ENCODE results near the gene PDZRN3. TPM values are rescaled to one million over a fixed set of nuclear protein-coding genes. Genes with fewer than 3 reads are reported as not detected.
A peak's percentile ranks its signal among the peaks of the same experiment; 100 is the strongest.

The PDZRN3 gene
- total and polyA plus RNA-seq, 3 experiments from 2014 or later: not detected

DNA sequence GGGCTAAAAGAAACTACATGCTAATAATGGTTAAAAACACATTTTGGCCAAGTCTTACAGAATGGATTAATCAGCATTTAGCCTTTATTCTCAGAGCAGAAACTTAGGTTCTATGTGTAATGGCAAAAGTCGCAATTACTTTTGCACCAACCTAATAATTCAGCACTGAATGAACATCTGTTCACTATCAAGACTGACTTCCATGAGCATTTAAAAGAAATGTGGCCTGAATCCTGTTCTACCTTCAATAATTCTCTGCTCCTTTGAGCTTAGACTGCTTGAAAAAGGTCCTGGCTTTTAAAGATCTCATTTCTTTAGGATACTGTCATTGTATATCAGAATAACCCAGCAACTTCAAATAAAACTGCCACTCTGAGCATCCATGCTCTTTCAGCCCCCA is 145.9 kb downstream of the PDZRN3 start:
- no peaks in the 10 kb centered on the region for H3K27me3 ChIP-seq (ENCODE audit: insufficient read depth, low read length, poor library complexity, severe bottlenecking)
- H3K4me1 ChIP-seq (ENCODE audit: insufficient read depth, low read length): no peaks in the 10 kb centered on the region
- Mint-ChIP-seq H3K4me3 (no peak overlapping the region), H3K9me3 (peaks cover 0 to 7% (median 2%) of the 10 kb centered on the region in 5 donors), H3K4me1 (no peaks in the 10 kb centered on the region), H3K27ac (no peak overlapping the region), H3K36me3 (no peaks in the 10 kb centered on the region), H3K27me3 (peaks cover under 1 to 5% of the 10 kb centered on the region in 2 donors)
- no peaks in the 10 kb centered on the region for H3K36me3 ChIP-seq (ENCODE audit: insufficient read depth, low read length)
- no peak overlapping the region for H3K27ac ChIP-seq (ENCODE audit: low read depth, low read length)
- H3K4me3 ChIP-seq (ENCODE audit: low read length): no peak overlapping the region
- no peak for DNase-seq
- H3K9me3 ChIP-seq (ENCODE audit: low read length): no peaks in the 10 kb centered on the region
- CTCF ChIA-PET: no interaction called here
- POLR2A ChIA-PET: no interaction called here

DNA sequence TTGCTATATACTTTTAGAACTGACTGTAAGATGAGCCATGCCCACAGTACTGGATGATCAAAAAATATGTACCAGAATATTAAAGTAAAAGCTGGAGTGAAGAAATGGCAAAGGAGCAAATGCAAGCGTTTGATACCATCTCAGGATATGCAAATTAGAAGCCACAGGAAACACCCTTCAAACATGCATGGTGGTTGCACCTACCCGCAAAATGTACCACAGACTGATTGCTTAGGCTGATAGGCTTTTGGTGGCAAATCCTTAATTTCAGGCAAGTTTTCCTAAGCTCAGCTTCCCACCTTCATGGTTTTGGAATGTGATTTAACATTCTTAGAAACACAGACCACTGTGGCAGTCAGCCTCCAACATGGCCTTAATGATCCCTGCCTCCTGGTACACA is 149.0 kb downstream of the PDZRN3 start:
- Mint-ChIP-seq H3K27ac (no peak overlapping the region), H3K9me3 (peaks cover 0 to 7% (median 3%) of the 10 kb centered on the region in 5 donors), H3K4me3 (no peak overlapping the region), H3K27me3 (no peaks in the 10 kb centered on the region), H3K4me1 (no peaks in the 10 kb centered on the region), H3K36me3 (no peaks in the 10 kb centered on the region)
- no peak overlapping the region for H3K27ac ChIP-seq (ENCODE audit: low read depth, low read length)
- POLR2A ChIA-PET: no interaction called here
- H3K4me3 ChIP-seq (ENCODE audit: low read length): no peak overlapping the region
- DNase-seq: no peak
- CTCF ChIA-PET: no interaction called here
- no peaks in the 10 kb centered on the region for H3K4me1 ChIP-seq (ENCODE audit: insufficient read depth, low read length)
- no peaks in the 10 kb centered on the region for H3K27me3 ChIP-seq (ENCODE audit: insufficient read depth, low read length, poor library complexity, severe bottlenecking)
- H3K36me3 ChIP-seq (ENCODE audit: insufficient read depth, low read length): no peaks in the 10 kb centered on the region
- H3K9me3 ChIP-seq (ENCODE audit: low read length): no peaks in the 10 kb centered on the region

DNA sequence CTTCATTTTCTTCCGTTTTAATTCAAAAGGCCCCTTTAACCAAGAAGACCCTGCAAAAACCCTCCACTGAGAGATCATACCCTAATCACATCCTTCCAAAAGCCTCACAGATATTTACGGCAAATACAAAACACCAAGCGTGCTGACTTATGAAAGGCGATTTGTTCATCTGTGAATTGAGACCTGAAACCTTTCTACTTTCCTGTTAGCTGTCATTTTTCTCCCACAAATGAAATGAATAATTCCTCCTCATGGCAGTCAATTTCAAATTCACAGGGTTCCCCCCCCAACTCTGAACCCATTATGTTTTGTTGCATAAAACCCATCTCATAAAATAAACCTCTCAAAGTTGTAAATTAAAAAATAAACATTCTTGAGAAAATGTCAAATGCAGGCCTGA is 149.6 kb downstream of the PDZRN3 start:
- H3K4me1 Mint-ChIP-seq: no peaks in the 10 kb centered on the region
- H3K9me3 Mint-ChIP-seq: peaks cover 0 to 7% (median 3%) of the 10 kb centered on the region in 5 donors
- ChIA-PET POLR2A (no interaction called here), CTCF (no interaction called here)
- no peaks in the 10 kb centered on the region for H3K4me1 ChIP-seq (ENCODE audit: insufficient read depth, low read length)
- H3K27me3 Mint-ChIP-seq: no peaks in the 10 kb centered on the region
- DNase-seq: no peak
- H3K4me3 ChIP-seq (ENCODE audit: low read length): no peak overlapping the region
- H3K36me3 ChIP-seq (ENCODE audit: insufficient read depth, low read length): no peaks in the 10 kb centered on the region
- H3K27ac Mint-ChIP-seq: no peak overlapping the region
- no peak overlapping the region for H3K4me3 Mint-ChIP-seq
- H3K27ac ChIP-seq (ENCODE audit: low read depth, low read length): no peak overlapping the region
- no peaks in the 10 kb centered on the region for H3K9me3 ChIP-seq (ENCODE audit: low read length)
- H3K36me3 Mint-ChIP-seq: no peaks in the 10 kb centered on the region
- no peaks in the 10 kb centered on the region for H3K27me3 ChIP-seq (ENCODE audit: insufficient read depth, low read length, poor library complexity, severe bottlenecking)

GRCh38 chr3:73474619-73475018 is 150.1 kb downstream of the PDZRN3 start:
- Mint-ChIP-seq H3K27ac (no peak overlapping the region), H3K4me3 (no peak overlapping the region), H3K27me3 (no peaks in the 10 kb centered on the region), H3K36me3 (no peaks in the 10 kb centered on the region), H3K9me3 (peaks cover 0 to 7% (median 3%) of the 10 kb centered on the region in 5 donors), H3K4me1 (no peaks in the 10 kb centered on the region)
- POLR2A ChIA-PET: no interaction called here
- H3K27ac ChIP-seq (ENCODE audit: low read depth, low read length): no peak overlapping the region
- H3K4me1 ChIP-seq (ENCODE audit: insufficient read depth, low read length): no peaks in the 10 kb centered on the region
- H3K9me3 ChIP-seq (ENCODE audit: low read length): no peaks in the 10 kb centered on the region
- CTCF ChIA-PET: no interaction called here
- no peaks in the 10 kb centered on the region for H3K27me3 ChIP-seq (ENCODE audit: insufficient read depth, low read length, poor library complexity, severe bottlenecking)
- no peak overlapping the region for H3K4me3 ChIP-seq (ENCODE audit: low read length)
- H3K36me3 ChIP-seq (ENCODE audit: insufficient read depth, low read length): no peaks in the 10 kb centered on the region
- no peak for DNase-seq

DNA sequence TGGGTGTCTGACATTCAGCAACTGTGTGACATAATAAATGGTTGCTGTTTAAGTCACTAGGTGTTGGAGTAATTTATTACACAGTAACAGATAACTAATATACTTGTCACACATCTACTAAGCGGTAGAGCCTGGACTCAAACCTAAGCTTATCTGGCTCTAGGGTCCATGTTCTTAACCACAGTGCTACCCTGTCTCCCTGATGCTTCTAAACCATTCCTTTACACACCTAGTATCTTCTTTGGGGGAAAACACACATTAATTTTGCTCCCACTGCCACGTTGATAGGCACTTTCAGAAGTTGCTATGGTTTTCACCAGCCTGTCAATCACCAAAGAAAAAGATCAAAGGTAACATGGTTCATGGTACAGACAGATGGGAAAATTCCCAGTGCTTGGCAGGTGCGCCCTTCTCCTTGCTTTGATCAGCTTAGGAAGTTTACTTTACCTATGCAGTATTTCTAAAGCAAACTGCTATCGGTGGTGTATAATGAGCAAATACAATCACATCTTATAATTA is 150.8 kb downstream of the PDZRN3 start:
- no peak overlapping the region for H3K4me3 Mint-ChIP-seq
- no peaks in the 10 kb centered on the region for H3K27me3 Mint-ChIP-seq
- Histone ChIP-seq H3K36me3 (ENCODE audit: insufficient read depth, low read length) (no peaks in the 10 kb centered on the region), H3K9me3 (ENCODE audit: low read length) (no peaks in the 10 kb centered on the region), H3K4me3 (ENCODE audit: low read length) (no peak overlapping the region), H3K27ac (ENCODE audit: low read depth, low read length) (no peak overlapping the region), H3K27me3 (ENCODE audit: insufficient read depth, low read length, poor library complexity, severe bottlenecking) (no peaks in the 10 kb centered on the region), H3K4me1 (ENCODE audit: insufficient read depth, low read length) (no peaks in the 10 kb centered on the region)
- no peak for DNase-seq
- POLR2A ChIA-PET: no interaction called here
- H3K27ac Mint-ChIP-seq: no peak overlapping the region
- CTCF ChIA-PET: no interaction called here
- no peaks in the 10 kb centered on the region for H3K36me3 Mint-ChIP-seq
- peaks cover 0 to 7% (median 3%) of the 10 kb centered on the region in 5 donors for H3K9me3 Mint-ChIP-seq
- H3K4me1 Mint-ChIP-seq: no peaks in the 10 kb centered on the region

GRCh38 chr3:73473181-73473897 is 151.4 kb downstream of the PDZRN3 start:
- DNase-seq: no peak
- H3K36me3 Mint-ChIP-seq: no peaks in the 10 kb centered on the region
- H3K4me3 Mint-ChIP-seq: no peak overlapping the region
- no peaks in the 10 kb centered on the region for H3K4me1 Mint-ChIP-seq
- H3K9me3 ChIP-seq (ENCODE audit: low read length): no peaks in the 10 kb centered on the region
- peak overlapping the region in 1 of 8 donors; percentile 47 for H3K27ac Mint-ChIP-seq
- H3K27me3 ChIP-seq (ENCODE audit: insufficient read depth, low read length, poor library complexity, severe bottlenecking): no peaks in the 10 kb centered on the region
- H3K4me3 ChIP-seq (ENCODE audit: low read length): no peak overlapping the region
- peaks cover 0 to 7% (median 3%) of the 10 kb centered on the region in 5 donors for H3K9me3 Mint-ChIP-seq
- CTCF ChIA-PET: no interaction called here
- no peaks in the 10 kb centered on the region for H3K36me3 ChIP-seq (ENCODE audit: insufficient read depth, low read length)
- H3K27ac ChIP-seq (ENCODE audit: low read depth, low read length): no peak overlapping the region
- POLR2A ChIA-PET: no interaction called here
- no peaks in the 10 kb centered on the region for H3K4me1 ChIP-seq (ENCODE audit: insufficient read depth, low read length)
- H3K27me3 Mint-ChIP-seq: no peaks in the 10 kb centered on the region

DNA sequence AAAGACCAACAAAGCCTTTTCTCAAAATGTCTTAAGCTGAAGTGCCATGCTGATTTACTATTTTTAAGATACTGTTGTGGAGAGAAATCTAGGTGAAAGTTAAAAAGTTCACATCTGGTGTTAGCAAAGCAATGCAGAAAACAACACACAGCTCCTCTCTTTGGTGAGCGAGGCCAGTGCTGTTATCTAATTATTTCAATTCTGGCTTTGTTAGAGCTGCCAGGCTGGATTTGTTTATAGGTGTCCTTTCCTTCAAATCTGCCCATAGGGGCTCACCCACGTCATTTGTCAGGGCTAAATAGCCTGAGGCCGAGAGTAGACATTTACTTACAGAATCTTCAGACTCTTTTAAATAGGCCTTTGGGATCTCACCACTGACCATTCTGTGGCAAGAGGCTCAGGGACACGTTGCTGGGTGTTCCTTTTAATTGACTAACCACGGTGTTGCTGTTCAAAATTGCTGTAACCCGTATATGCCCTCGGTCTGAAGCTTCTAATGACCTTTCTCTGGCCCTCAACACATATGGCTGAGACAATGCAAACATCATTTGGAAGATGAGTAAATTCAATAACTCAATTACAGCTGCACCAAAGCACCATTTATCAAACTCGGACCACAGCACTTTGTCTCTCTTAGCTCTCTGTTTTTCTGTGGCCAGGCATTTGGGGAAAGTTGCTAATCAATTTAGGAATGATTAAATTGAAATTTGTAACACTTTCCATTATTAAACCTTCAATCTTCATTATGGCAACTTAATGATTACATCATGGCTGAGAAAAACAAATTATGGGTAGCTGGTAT is 152.6 kb downstream of the PDZRN3 start:
- DNase-seq: no peak
- Mint-ChIP-seq H3K36me3 (no peaks in the 10 kb centered on the region), H3K9me3 (peaks cover 0 to 4% (median 3%) of the 10 kb centered on the region in 5 donors), H3K4me1 (no peaks in the 10 kb centered on the region), H3K27me3 (no peaks in the 10 kb centered on the region), H3K4me3 (no peak overlapping the region), H3K27ac (no peak overlapping the region)
- Histone ChIP-seq H3K4me3 (ENCODE audit: low read length) (no peak overlapping the region), H3K9me3 (ENCODE audit: low read length) (no peaks in the 10 kb centered on the region), H3K4me1 (ENCODE audit: insufficient read depth, low read length) (no peaks in the 10 kb centered on the region), H3K27me3 (ENCODE audit: insufficient read depth, low read length, poor library complexity, severe bottlenecking) (no peaks in the 10 kb centered on the region), H3K36me3 (ENCODE audit: insufficient read depth, low read length) (no peaks in the 10 kb centered on the region), H3K27ac (ENCODE audit: low read depth, low read length) (no peak overlapping the region)
- POLR2A ChIA-PET: no interaction called here
- CTCF ChIA-PET: no interaction called here

- CTCF ChIA-PET: no interaction called here
- no peaks in the 10 kb centered on the region for H3K27me3 Mint-ChIP-seq
These were observed 153.9 kb downstream of the PDZRN3 start for GRCh38 chr3:73470860-73471259.

More at GRCh38 chr3:73470860-73471259, 153.9 kb downstream of the PDZRN3 start:
- POLR2A ChIA-PET: no interaction called here
- Mint-ChIP-seq H3K9me3 (peaks cover 0 to 3% (median 0%) of the 10 kb centered on the region in 5 donors), H3K36me3 (no peaks in the 10 kb centered on the region), H3K27ac (no peak overlapping the region), H3K4me1 (no peaks in the 10 kb centered on the region), H3K4me3 (no peak overlapping the region)
- H3K4me1 ChIP-seq (ENCODE audit: insufficient read depth, low read length): no peaks in the 10 kb centered on the region
- no peak for DNase-seq
- H3K36me3 ChIP-seq (ENCODE audit: insufficient read depth, low read length): no peaks in the 10 kb centered on the region
- no peaks in the 10 kb centered on the region for H3K9me3 ChIP-seq (ENCODE audit: low read length)
- H3K27me3 ChIP-seq (ENCODE audit: insufficient read depth, low read length, poor library complexity, severe bottlenecking): no peaks in the 10 kb centered on the region
- no peak overlapping the region for H3K4me3 ChIP-seq (ENCODE audit: low read length)
- no peak overlapping the region for H3K27ac ChIP-seq (ENCODE audit: low read depth, low read length)

All from CD8-positive, alpha-beta memory T cell (primary cell).